Cardiac atrium fibroblast (primary cell): ENCODE data around the gene FAXC. TPM values are rescaled to one million over a fixed set of nuclear protein-coding genes. Genes with fewer than 3 reads are reported as not detected.

Experiments used
- total RNA-seq: library from RNA; depleted of rRNA; stranded (reverse); fragments of >200 nt; gene quantifications from 2 replicates; pipeline ENCODE4 v1.2.3, GENCODE V29; 2015

The FAXC gene
- 1.5 TPM in 1 of 2 replicates, not detected in the other for total RNA-seq

DNA sequence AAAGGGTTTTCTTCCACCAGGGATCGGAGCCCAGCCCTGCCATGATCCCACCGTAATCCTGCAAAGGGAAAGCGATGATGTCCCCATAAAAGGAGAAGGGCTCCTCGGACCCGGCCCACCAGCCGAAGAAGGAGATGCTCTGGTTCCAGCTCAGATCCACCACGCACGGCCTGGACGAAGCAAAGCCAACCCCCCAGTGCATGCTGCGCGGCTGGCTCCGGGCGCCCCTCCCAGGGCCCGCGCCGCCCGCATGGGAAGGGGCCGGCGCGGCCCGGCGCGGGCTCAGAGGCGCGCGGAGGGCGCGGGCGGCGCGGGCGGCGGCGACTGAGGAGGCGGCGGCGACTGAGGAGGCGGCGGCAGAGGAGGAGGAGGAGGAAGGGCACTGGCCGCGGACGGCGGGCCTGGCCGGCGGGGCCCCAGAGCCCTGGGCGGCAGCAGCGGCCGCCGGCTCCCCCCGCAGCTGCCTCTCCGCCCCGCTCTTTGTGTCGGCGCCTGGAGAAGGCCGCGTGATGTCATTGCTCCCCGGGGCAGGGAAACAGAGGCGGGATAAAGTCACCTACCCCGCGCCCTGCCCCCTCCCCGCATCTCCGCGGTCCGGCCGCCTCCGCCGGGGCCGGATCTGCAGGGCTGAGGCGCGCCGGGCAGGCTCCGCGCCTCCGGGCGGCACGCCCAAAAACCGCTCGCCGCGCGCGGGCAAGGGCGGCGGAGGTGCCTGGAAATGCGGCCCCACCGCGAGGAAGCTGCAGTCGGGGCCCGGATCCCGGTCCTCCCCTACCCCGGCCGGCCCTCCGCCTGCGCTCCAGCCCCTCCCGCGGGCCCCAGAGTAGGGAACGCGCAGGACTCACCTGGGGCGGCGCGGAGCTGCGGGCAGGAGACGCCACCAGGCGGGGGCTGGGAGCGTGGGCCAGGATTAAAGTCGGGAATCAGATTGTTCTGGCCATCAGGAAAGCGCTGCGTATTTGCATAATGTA, at the start of gene FAXC:
Gene FAXC, minus strand, starts transcription at position 504 of the 971 bp plus-strand sequence. Its CDS starts 302 bp downstream, at position 202.

DNA sequence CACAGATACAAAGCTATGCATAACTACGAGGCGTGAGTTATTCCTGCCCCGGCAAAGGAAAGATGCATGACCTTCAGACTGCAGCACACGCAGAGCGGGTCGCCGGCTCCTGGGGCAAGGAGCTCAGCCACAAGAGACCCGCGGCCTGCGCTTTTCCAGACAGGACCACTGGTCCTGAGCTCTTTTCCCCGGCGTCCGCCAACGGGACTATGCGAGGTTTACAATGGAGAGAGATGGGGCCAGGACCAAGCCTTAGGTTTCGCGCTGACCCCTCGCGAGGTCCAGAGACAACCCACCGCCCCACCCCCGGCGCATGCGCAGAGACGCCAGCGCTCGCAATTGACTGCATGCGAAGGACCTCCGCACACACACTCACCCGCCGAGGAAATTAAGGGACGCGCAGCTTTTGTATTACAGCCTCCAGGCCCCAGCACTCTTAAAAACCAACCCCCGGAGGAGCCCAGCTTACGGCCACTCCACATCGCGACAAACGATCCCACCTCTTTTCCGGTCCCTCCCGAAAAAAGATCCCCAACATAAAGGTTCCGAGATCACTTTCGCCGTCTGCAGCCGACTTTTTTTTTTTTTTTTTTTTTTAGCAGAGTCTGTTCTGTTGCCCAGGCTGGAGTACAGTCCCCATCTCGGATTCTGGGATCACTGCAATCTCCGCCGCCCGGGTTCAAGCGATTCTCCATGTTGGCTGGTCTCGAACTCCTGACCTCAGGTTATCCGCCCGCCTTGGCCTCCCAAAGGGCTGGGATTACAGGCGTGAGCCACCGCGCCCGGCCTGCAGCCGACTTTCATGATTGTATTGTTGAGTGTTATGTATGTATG, 44.4 kb upstream of the FAXC start, which contains the start of gene COQ3:
Gene COQ3, minus strand, starts transcription at position 498 of the 834 bp plus-strand sequence. Its CDS starts 16 bp downstream, at position 482.

Other genes starting within 250 kb of the FAXC start
- gene COQ3, start 44.5 kb upstream of the FAXC start, total RNA-seq = 3.4 and 4.2 TPM in 2 replicates
- gene PNISR, start 75.6 kb upstream of the FAXC start, total RNA-seq = 18.1 and 30.1 TPM in 2 replicates
- gene USP45, start 165.7 kb upstream of the FAXC start, total RNA-seq = 6.1 and 16.4 TPM in 2 replicates
- gene CCNC, start 219.0 kb upstream of the FAXC start, total RNA-seq = 54.4 and 70.2 TPM in 2 replicates